MG63 (cell line): Measurements from ENCODE around the gene AFF3. TPM values are rescaled to one million over a fixed set of nuclear protein-coding genes. Genes with fewer than 3 reads are reported as not detected.

Source experiments
- DNase-seq: peaks from one replicate; pipeline ENCODE4 v3.0.0-alpha.2; 2020
- H3K27me3 ChIP-seq: fragments of 250-450 bp; sonication (Bioruptor Pico); 2 replicates; pipeline ENCODE4 v1.5.1; 2020; ENCODE audit warnings: mild to moderate bottlenecking, moderate library complexity
- H3K36me3 ChIP-seq: fragments of 250-450 bp; sonication (Bioruptor Pico); 2 replicates; pipeline ENCODE4 v1.5.1; 2020; ENCODE audit warnings: mild to moderate bottlenecking, moderate library complexity
- H3K4me3 ChIP-seq: fragments of 250-450 bp; sonication (Bioruptor Pico); 2 replicates; pipeline ENCODE4 v1.5.1; 2020; ENCODE audit warnings: mild to moderate bottlenecking, moderate library complexity
- H3K9me3 ChIP-seq: fragments of 250-450 bp; sonication (Bioruptor Pico); 2 replicates; pipeline ENCODE4 v1.5.1; 2020; ENCODE audit warnings: mild to moderate bottlenecking, moderate library complexity
- total RNA-seq: library from RNA; depleted of rRNA; stranded (reverse); fragments of >200 nt; shearing (Covaris generic); gene quantifications from 2 replicates; pipeline ENCODE4 v1.2.3, GENCODE V29; 2014; ENCODE audit warnings: low replicate concordance

The AFF3 gene
- total RNA-seq, 1 experiment from 2014 or later: 6.1 TPM

GRCh38 chr2:99698896-99699295 is 443.5 kb downstream of the AFF3 start:
- no peak overlapping the region for H3K4me3 ChIP-seq
- DNase-seq: no peak
- H3K27me3 ChIP-seq: no peaks in the 10 kb centered on the region
- no peaks in the 10 kb centered on the region for H3K36me3 ChIP-seq
- no peaks in the 10 kb centered on the region for H3K9me3 ChIP-seq

- H3K4me3 ChIP-seq: no peak overlapping the region
- no peaks in the 10 kb centered on the region for H3K36me3 ChIP-seq
- H3K9me3 ChIP-seq: no peaks in the 10 kb centered on the region
- peak; percentile 93 for DNase-seq
- H3K27me3 ChIP-seq: no peaks in the 10 kb centered on the region
Measured at GRCh38 chr2:99697811-99698568, 444.4 kb downstream of the AFF3 start.

- no peaks in the 10 kb centered on the region for H3K27me3 ChIP-seq
- no peaks in the 10 kb centered on the region for H3K36me3 ChIP-seq
- H3K4me3 ChIP-seq: no peak overlapping the region
- DNase-seq: no peak
- no peaks in the 10 kb centered on the region for H3K9me3 ChIP-seq
Measured at GRCh38 chr2:99695944-99696253, 446.5 kb downstream of the AFF3 start.

GRCh38 chr2:99695130-99695943 is 447.1 kb downstream of the AFF3 start:
- no peak overlapping the region for H3K4me3 ChIP-seq

GRCh38 chr2:99694331-99694730 is 448.1 kb downstream of the AFF3 start:
- H3K4me3 ChIP-seq: no peak overlapping the region
- DNase-seq: no peak
- no peaks in the 10 kb centered on the region for H3K9me3 ChIP-seq
- no peaks in the 10 kb centered on the region for H3K27me3 ChIP-seq
- no peaks in the 10 kb centered on the region for H3K36me3 ChIP-seq

More at GRCh38 chr2:99695130-99695943, 447.1 kb downstream of the AFF3 start:
- H3K36me3 ChIP-seq: no peaks in the 10 kb centered on the region
- H3K9me3 ChIP-seq: no peaks in the 10 kb centered on the region
- DNase-seq: no peak
- H3K27me3 ChIP-seq: no peaks in the 10 kb centered on the region

- Histone ChIP-seq H3K4me3 (no peak overlapping the region), H3K27me3 (no peaks in the 10 kb centered on the region), H3K9me3 (no peaks in the 10 kb centered on the region), H3K36me3 (no peaks in the 10 kb centered on the region)
- no peak for DNase-seq
Measured at GRCh38 chr2:99692785-99693184, 449.6 kb downstream of the AFF3 start.

GRCh38 chr2:99691926-99692325 is 450.5 kb downstream of the AFF3 start:
- Histone ChIP-seq H3K4me3 (no peak overlapping the region), H3K9me3 (no peaks in the 10 kb centered on the region), H3K36me3 (no peaks in the 10 kb centered on the region), H3K27me3 (no peaks in the 10 kb centered on the region)
- peak; percentile 59 for DNase-seq

GRCh38 chr2:99689145-99689742 is 453.1 kb downstream of the AFF3 start:
- Histone ChIP-seq H3K9me3 (no peaks in the 10 kb centered on the region), H3K36me3 (no peaks in the 10 kb centered on the region), H3K27me3 (no peaks in the 10 kb centered on the region), H3K4me3 (no peak overlapping the region)
- DNase-seq: no peak

- Histone ChIP-seq H3K36me3 (no peaks in the 10 kb centered on the region), H3K9me3 (no peaks in the 10 kb centered on the region), H3K4me3 (no peak overlapping the region), H3K27me3 (no peaks in the 10 kb centered on the region)
- no peak for DNase-seq
Measured at GRCh38 chr2:99688699-99689098, 453.7 kb downstream of the AFF3 start.

- Histone ChIP-seq H3K4me3 (no peak overlapping the region), H3K27me3 (no peaks in the 10 kb centered on the region), H3K9me3 (no peaks in the 10 kb centered on the region), H3K36me3 (no peaks in the 10 kb centered on the region)
- DNase-seq: no peak
Measured at GRCh38 chr2:99682275-99683060, 459.9 kb downstream of the AFF3 start.

- Histone ChIP-seq H3K9me3 (no peaks in the 10 kb centered on the region), H3K36me3 (no peaks in the 10 kb centered on the region), H3K27me3 (no peaks in the 10 kb centered on the region), H3K4me3 (no peak overlapping the region)
- no peak for DNase-seq
Measured at GRCh38 chr2:99680946-99681345, 461.4 kb downstream of the AFF3 start.

- no peak for DNase-seq
- Histone ChIP-seq H3K4me3 (no peak overlapping the region), H3K36me3 (no peaks in the 10 kb centered on the region), H3K9me3 (no peaks in the 10 kb centered on the region), H3K27me3 (no peaks in the 10 kb centered on the region)
Measured at GRCh38 chr2:99679518-99679917, 462.9 kb downstream of the AFF3 start.

GRCh38 chr2:99678625-99679024 is 463.8 kb downstream of the AFF3 start:
- H3K27me3 ChIP-seq: no peaks in the 10 kb centered on the region
- H3K36me3 ChIP-seq: no peaks in the 10 kb centered on the region
- no peak overlapping the region for H3K4me3 ChIP-seq
- DNase-seq: no peak
- no peaks in the 10 kb centered on the region for H3K9me3 ChIP-seq

GRCh38 chr2:99677814-99678213 is 464.6 kb downstream of the AFF3 start:
- no peaks in the 10 kb centered on the region for H3K9me3 ChIP-seq
- no peaks in the 10 kb centered on the region for H3K27me3 ChIP-seq
- H3K36me3 ChIP-seq: no peaks in the 10 kb centered on the region
- H3K4me3 ChIP-seq: no peak overlapping the region
- no peak for DNase-seq

GRCh38 chr2:99675130-99675661 is 467.2 kb downstream of the AFF3 start:
- Histone ChIP-seq H3K4me3 (no peak overlapping the region), H3K27me3 (no peaks in the 10 kb centered on the region), H3K9me3 (no peaks in the 10 kb centered on the region), H3K36me3 (no peaks in the 10 kb centered on the region)
- no peak for DNase-seq

- Histone ChIP-seq H3K9me3 (no peaks in the 10 kb centered on the region), H3K27me3 (no peaks in the 10 kb centered on the region)
- DNase-seq: no peak
Measured at GRCh38 chr2:99674090-99674489, 468.3 kb downstream of the AFF3 start.

More at GRCh38 chr2:99674090-99674489, 468.3 kb downstream of the AFF3 start:
- no peaks in the 10 kb centered on the region for H3K36me3 ChIP-seq
- H3K4me3 ChIP-seq: no peak overlapping the region
